AG09309 (cell line): ENCODE results near the gene INPP5A.

Experiments
- DNase-seq: peaks from one replicate; pipeline ENCODE4 v3.0.0-alpha.2; 2010; ENCODE audit warnings: low read depth
- H3K4me3 ChIP-seq: 2 replicates; pipeline ENCODE4 v1.5.1; 2011; ENCODE audit warnings: mild to moderate bottlenecking, low read depth, low read length, moderate library complexity; ENCODE audit not compliant: control insufficient read depth
- TF ChIP-seq, protein P1 (sequence below): IDR thresholded peaks from 2 replicates; pipeline ENCODE4 v1.5.1; 2011; ENCODE audit warnings: mild to moderate bottlenecking, low read depth, low read length, inconsistent platforms; ENCODE audit not compliant: insufficient read depth, control insufficient read depth; ENCODE audit errors: missing control alignments

INPP5A gene

GRCh38 chr10:132509506-132510173, 27.9 kb upstream of the INPP5A start:
- H3K4me3 ChIP-seq, result no peak overlapping the region
- no peak for DNase-seq
- TF ChIP-seq, protein P1, sequence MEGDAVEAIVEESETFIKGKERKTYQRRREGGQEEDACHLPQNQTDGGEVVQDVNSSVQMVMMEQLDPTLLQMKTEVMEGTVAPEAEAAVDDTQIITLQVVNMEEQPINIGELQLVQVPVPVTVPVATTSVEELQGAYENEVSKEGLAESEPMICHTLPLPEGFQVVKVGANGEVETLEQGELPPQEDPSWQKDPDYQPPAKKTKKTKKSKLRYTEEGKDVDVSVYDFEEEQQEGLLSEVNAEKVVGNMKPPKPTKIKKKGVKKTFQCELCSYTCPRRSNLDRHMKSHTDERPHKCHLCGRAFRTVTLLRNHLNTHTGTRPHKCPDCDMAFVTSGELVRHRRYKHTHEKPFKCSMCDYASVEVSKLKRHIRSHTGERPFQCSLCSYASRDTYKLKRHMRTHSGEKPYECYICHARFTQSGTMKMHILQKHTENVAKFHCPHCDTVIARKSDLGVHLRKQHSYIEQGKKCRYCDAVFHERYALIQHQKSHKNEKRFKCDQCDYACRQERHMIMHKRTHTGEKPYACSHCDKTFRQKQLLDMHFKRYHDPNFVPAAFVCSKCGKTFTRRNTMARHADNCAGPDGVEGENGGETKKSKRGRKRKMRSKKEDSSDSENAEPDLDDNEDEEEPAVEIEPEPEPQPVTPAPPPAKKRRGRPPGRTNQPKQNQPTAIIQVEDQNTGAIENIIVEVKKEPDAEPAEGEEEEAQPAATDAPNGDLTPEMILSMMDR, result no peak

DNA sequence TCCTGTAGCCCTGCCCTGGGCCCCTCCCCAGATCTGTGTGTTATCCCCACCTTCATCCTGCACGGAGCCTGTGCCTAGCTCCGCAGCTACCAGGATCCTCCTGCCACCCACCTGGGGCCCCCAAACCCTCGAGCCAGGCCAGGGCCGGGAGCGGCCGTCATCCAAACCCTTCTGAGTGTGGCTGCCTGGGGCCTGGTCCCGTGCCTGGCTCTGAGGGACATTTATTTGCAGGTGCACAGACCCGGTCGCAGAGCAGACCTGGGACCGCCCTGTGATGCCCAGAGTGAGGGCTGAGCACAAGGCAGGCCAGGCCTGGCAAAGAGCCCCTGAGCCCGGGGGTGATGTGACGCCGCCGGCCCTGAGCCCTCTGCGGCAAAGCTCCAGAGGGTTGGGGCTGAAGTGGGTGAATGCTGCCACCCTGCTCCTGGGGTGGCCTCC, 27.4 kb upstream of the INPP5A start:
- TF ChIP-seq, protein P1, result no peak
- DNase-seq, result no peak
- H3K4me3 ChIP-seq, result no peak overlapping the region

DNA sequence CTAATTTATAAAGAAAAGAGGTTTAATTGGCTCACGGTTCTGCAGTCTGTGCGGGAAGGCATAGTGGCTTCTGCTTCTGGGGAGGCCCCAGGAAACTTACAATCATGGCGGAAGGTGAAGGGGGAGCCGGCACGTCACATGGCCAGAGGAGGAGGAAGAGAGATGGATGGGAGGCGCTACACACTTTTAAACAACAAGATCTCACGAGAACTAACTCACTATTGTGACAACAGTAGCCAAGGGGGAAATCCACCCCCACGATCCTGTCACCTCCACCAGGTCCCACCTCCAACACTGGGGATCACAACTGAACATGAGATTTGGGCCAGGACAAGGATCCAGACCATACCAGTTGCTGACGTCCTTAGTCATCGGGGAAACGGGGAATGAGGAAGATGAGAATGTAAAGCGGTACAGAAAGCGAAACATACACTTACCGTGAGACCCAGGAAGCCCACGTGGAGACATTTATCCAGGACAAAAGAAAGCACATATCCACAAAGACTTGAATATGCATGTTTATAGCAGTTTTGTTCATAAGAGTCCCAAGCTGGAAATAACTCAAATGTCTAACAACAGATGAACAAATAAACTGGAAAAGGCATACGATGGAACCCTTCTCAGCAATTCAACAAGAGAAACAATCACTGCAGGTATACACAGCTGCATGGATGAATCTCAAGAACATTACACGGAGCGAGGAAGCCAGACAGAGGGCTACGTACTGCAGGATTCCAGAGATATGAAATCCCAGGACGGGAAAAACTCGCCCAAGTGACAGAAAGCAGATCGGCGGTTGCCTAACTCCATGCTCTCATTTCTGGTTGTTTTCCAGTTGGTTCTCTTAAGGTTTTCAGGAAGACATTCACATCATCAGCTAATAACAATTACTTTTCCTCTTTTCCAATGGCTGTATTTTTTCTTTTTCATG, 26.2 kb upstream of the INPP5A start:
- TF ChIP-seq, protein P1, result no peak
- H3K4me3 ChIP-seq, result no peak overlapping the region
- DNase-seq, result no peak

GRCh38 chr10:132512052-132512442, 25.5 kb upstream of the INPP5A start:
- TF ChIP-seq, protein P1, result no peak
- no peak for DNase-seq
- no peak overlapping the region for H3K4me3 ChIP-seq

GRCh38 chr10:132512693-132513345, 24.8 kb upstream of the INPP5A start:
- no peak for DNase-seq
- H3K4me3 ChIP-seq, result no peak overlapping the region
- TF ChIP-seq, protein P1, result no peak

GRCh38 chr10:132514821-132515520, 22.6 kb upstream of the INPP5A start:
- DNase-seq, result no peak
- TF ChIP-seq, protein P1, result no peak
- H3K4me3 ChIP-seq, result no peak overlapping the region
